Parathyroid adenoma (tissue), 2 donors: ENCODE data around the gene ENTPD8.

ENCODE experiments used
- H2AFZ ChIP-seq: fragments of 300-600 bp; sonication (generic); one replicate; pipeline ENCODE4 v1.7.0; 2017; ENCODE audit warnings: antibody characterized with exemption, mild to moderate bottlenecking
- H3K27ac ChIP-seq: fragments of 300-600 bp; sonication (generic); one replicate; pipeline ENCODE4 v1.7.0; 2017
- H3K27me3 ChIP-seq: fragments of 300-600 bp; sonication (generic); one replicate; pipeline ENCODE4 v1.7.0; 2017; ENCODE audit warnings: low read length; ENCODE audit not compliant: control insufficient read depth, insufficient read depth
- H3K36me3 ChIP-seq: fragments of 300-600 bp; sonication (generic); one replicate; pipeline ENCODE4 v1.7.0; 2017; ENCODE audit warnings: low read length; ENCODE audit not compliant: control insufficient read depth, insufficient read depth
- H3K4me1 ChIP-seq: fragments of 300-600 bp; sonication (generic); one replicate; pipeline ENCODE4 v1.7.0; 2017; ENCODE audit warnings: control low read depth
- H3K4me2 ChIP-seq: fragments of 300-600 bp; sonication (generic); one replicate; pipeline ENCODE4 v1.7.0; 2017; ENCODE audit warnings: low read length
- H3K4me3 ChIP-seq: fragments of 300-600 bp; sonication (generic); one replicate; pipeline ENCODE4 v1.7.0; 2017; ENCODE audit warnings: low read depth, low read length
- H3K79me2 ChIP-seq: fragments of 300-600 bp; sonication (generic); one replicate; pipeline ENCODE4 v1.7.0; 2017; ENCODE audit warnings: control low read depth
- H3K9ac ChIP-seq: fragments of 300-600 bp; sonication (generic); one replicate; pipeline ENCODE4 v1.7.0; 2017; ENCODE audit warnings: mild to moderate bottlenecking
- H3K9me3 ChIP-seq: fragments of 300-600 bp; sonication (generic); one replicate; pipeline ENCODE4 v1.7.0; 2017; ENCODE audit warnings: low read length; ENCODE audit not compliant: control insufficient read depth
- TF ChIP-seq, protein P1 (sequence below): fragments of 300-600 bp; sonication (generic); IDR thresholded peaks from one replicate; pipeline ENCODE4 v1.7.0; 2017; ENCODE audit warnings: antibody characterized with exemption, mild to moderate bottlenecking
- donor health status: primary hyperparathyroidism.

The ENTPD8 gene

GRCh38 chr9:137448602-137448962 is 7.4 kb upstream of the ENTPD8 start:
- no peak overlapping the region for H3K27ac ChIP-seq
- no peaks in the 10 kb centered on the region for H3K4me1 ChIP-seq
- no peak overlapping the region for H3K4me2 ChIP-seq
- no peaks in the 10 kb centered on the region for H3K79me2 ChIP-seq
- H3K9me3 ChIP-seq, result no peaks in the 10 kb centered on the region
- H3K9ac ChIP-seq, result no peak overlapping the region
- H3K4me3 ChIP-seq, result no peak overlapping the region
- H3K27me3 ChIP-seq, result no peaks in the 10 kb centered on the region
- H2AFZ ChIP-seq, result no peak overlapping the region
- TF ChIP-seq, protein P1, sequence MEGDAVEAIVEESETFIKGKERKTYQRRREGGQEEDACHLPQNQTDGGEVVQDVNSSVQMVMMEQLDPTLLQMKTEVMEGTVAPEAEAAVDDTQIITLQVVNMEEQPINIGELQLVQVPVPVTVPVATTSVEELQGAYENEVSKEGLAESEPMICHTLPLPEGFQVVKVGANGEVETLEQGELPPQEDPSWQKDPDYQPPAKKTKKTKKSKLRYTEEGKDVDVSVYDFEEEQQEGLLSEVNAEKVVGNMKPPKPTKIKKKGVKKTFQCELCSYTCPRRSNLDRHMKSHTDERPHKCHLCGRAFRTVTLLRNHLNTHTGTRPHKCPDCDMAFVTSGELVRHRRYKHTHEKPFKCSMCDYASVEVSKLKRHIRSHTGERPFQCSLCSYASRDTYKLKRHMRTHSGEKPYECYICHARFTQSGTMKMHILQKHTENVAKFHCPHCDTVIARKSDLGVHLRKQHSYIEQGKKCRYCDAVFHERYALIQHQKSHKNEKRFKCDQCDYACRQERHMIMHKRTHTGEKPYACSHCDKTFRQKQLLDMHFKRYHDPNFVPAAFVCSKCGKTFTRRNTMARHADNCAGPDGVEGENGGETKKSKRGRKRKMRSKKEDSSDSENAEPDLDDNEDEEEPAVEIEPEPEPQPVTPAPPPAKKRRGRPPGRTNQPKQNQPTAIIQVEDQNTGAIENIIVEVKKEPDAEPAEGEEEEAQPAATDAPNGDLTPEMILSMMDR, result no peak
- H3K36me3 ChIP-seq, result no peaks in the 10 kb centered on the region

DNA sequence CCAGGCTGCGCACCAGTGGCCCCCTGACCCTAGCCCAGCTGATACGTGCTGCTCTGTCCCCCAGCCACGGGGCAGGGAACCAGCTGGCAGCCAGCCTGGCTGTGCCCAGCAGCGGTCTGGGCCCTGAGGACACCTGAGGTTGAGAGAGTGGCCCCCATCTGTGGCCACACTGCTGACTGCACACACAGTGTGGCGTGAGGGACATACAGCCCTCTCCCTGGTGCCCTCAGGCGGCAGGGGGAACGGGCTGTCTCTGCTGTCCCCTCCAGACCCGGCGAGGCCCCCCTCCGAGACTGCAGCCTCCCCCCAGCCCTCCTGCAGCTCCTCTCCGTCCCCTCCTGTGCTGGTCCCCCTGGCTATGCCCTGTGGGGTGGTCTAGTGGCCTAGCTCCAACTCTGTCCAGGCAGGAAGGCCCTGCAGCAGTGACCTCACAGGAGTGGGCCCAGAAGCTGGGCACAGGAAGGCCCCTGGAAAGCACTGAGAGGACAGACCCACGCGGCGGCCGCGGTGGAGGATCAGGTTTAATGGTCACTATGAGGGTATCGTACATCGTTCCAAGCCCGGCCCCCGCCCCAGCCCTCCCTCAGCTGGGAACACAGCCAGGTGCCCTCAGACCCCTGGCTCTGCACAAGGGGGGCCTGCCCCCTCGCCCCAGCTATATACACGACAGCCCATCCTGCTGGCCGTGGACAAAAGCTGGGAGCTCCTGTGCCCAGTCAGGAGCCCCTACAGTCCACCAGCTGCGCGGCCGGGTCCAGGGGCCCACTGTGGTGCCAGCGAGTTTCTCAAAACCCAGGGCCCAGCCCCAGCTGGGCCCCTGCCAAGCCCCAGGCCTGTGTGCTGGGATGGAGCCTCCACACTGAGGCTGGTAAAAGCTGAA is 6.8 kb upstream of the ENTPD8 start:
- no peak overlapping the region for H2AFZ ChIP-seq
- no peak overlapping the region for H3K9ac ChIP-seq
- no peak overlapping the region for H3K4me3 ChIP-seq
- TF ChIP-seq, protein P1, result no peak
- H3K27me3 ChIP-seq, result no peaks in the 10 kb centered on the region
- H3K79me2 ChIP-seq, result no peaks in the 10 kb centered on the region
- no peaks in the 10 kb centered on the region for H3K36me3 ChIP-seq
- no peak overlapping the region for H3K4me2 ChIP-seq
- no peaks in the 10 kb centered on the region for H3K4me1 ChIP-seq
- H3K9me3 ChIP-seq, result no peaks in the 10 kb centered on the region
- H3K27ac ChIP-seq, result no peak overlapping the region

DNA sequence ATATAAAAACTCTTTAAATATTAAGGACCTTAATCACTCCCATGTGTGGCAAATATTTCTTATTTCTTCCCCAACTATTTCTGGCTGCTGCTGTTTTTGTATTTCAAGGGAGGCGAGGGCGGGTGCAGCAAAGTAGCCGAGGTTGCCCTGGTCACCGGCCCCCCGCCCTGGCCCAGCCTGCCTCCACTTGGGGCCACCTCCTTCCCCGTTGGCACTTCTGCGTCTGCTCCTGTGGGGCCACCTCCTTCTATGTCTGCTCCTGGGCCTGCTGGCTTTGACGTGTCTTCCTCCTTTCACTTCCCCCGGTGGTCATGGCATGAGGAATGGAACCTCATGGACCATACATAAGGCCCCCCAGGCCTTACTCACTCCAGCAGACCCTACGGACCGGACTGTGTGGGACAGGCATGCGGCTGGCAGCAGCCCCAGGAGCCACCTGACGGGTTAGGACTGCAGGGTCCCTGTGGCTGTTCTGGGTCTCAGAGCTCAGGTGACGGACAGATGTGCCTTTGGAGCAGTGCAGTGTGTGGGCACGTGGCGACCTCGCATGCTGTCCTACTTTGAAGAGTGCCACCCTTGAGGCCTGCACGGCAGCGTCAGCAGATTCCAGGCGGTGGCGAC is 5.8 kb upstream of the ENTPD8 start:
- TF ChIP-seq, protein P1, result no peak
- H3K27ac ChIP-seq, result no peak overlapping the region
- no peaks in the 10 kb centered on the region for H3K36me3 ChIP-seq
- no peaks in the 10 kb centered on the region for H3K27me3 ChIP-seq
- no peak overlapping the region for H3K4me2 ChIP-seq
- no peak overlapping the region for H2AFZ ChIP-seq
- no peaks in the 10 kb centered on the region for H3K4me1 ChIP-seq
- no peaks in the 10 kb centered on the region for H3K79me2 ChIP-seq
- no peaks in the 10 kb centered on the region for H3K9me3 ChIP-seq
- H3K9ac ChIP-seq, result no peak overlapping the region
- no peak overlapping the region for H3K4me3 ChIP-seq

DNA sequence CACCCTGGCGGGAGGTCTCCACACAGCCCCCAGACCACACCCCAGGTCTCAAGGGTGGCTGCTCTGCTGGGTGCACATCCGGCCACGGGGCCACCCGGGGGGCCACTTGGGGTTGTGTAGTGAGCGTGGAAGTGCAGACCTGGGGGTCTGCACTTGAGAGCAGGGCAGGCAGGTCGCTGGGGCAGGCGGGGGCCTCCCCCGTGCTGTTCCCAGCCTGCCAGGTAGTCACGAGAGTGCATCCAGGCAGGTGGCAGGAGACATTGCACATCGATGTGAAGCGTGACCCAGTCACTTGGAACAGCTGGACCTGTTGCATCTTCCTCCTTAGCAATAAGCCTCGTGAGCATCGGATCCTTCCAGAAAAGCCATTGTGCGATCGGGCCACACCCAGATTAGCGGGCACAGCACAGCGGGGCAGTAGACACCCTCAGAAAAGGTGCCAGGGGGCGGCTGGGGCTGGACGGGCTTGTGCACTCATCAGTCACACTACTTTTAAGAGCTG is 4.8 kb upstream of the ENTPD8 start:
- no peak overlapping the region for H2AFZ ChIP-seq
- H3K79me2 ChIP-seq, result no peaks in the 10 kb centered on the region
- no peak overlapping the region for H3K27ac ChIP-seq
- H3K4me3 ChIP-seq, result no peak overlapping the region
- H3K27me3 ChIP-seq, result no peaks in the 10 kb centered on the region
- H3K36me3 ChIP-seq, result no peaks in the 10 kb centered on the region
- no peaks in the 10 kb centered on the region for H3K4me1 ChIP-seq
- TF ChIP-seq, protein P1, result no peak
- no peak overlapping the region for H3K4me2 ChIP-seq
- no peak overlapping the region for H3K9ac ChIP-seq
- H3K9me3 ChIP-seq, result no peaks in the 10 kb centered on the region
